ENCODE measurements around the gene COL18A1.
"Not testable (repeated sequence)": the region's sequence is repeated elsewhere in the genome, so short reads cannot be mapped to it uniquely, and the experiment has no call there.

Gene COL18A1

GRCh38 chr21:45436351-45437065 lies 31.5 kb downstream of the COL18A1 start:
- no peak for DNase-seq (ENCODE audit: low read depth)
- TF ChIP-seq, protein P1, sequence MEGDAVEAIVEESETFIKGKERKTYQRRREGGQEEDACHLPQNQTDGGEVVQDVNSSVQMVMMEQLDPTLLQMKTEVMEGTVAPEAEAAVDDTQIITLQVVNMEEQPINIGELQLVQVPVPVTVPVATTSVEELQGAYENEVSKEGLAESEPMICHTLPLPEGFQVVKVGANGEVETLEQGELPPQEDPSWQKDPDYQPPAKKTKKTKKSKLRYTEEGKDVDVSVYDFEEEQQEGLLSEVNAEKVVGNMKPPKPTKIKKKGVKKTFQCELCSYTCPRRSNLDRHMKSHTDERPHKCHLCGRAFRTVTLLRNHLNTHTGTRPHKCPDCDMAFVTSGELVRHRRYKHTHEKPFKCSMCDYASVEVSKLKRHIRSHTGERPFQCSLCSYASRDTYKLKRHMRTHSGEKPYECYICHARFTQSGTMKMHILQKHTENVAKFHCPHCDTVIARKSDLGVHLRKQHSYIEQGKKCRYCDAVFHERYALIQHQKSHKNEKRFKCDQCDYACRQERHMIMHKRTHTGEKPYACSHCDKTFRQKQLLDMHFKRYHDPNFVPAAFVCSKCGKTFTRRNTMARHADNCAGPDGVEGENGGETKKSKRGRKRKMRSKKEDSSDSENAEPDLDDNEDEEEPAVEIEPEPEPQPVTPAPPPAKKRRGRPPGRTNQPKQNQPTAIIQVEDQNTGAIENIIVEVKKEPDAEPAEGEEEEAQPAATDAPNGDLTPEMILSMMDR (conservative IDR thresholded peaks at IDR 0.05; ENCODE audit: low read depth, low read length): no peak

DNA sequence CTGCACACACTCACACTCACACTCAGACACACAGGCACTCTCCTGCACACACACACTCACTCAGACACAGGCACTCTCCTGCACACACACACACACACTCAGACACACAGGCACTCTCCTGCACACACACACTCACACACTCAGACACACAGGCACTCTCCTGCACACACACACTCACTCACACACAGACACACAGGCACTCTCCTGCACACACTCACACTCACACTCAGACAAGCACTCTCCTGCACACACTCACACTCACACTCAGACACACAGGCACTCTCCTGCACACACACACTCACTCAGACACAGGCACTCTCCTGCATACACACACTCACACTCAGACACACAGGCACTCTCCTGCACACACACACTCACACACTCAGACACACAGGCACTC lies 32.9 kb downstream of the COL18A1 start:
- not testable (repeated sequence) for DNase-seq (ENCODE audit: low read depth); H3K4me3 ChIP-seq (ENCODE audit: low read length)

More at GRCh38 chr21:45436351-45437065, 31.5 kb downstream of the COL18A1 start:
- no peak overlapping the region for H3K4me3 ChIP-seq (ENCODE audit: low read length)

GRCh38 chr21:45438391-45439145 lies 33.6 kb downstream of the COL18A1 start:
- no peak overlapping the region for H3K4me3 ChIP-seq (ENCODE audit: low read length)
- TF ChIP-seq, protein P1 (conservative IDR thresholded peaks at IDR 0.05; ENCODE audit: low read depth, low read length): no peak
- no peak for DNase-seq (ENCODE audit: low read depth)

- no peak for DNase-seq (ENCODE audit: low read depth)
- TF ChIP-seq, protein P1 (conservative IDR thresholded peaks at IDR 0.05; ENCODE audit: low read depth, low read length): peak; percentile 89
- no peak overlapping the region for H3K4me3 ChIP-seq (ENCODE audit: low read length)
Observed at GRCh38 chr21:45439161-45439872, 34.4 kb downstream of the COL18A1 start.

GRCh38 chr21:45439901-45440461 lies 35.0 kb downstream of the COL18A1 start:
- H3K4me3 ChIP-seq (ENCODE audit: low read length): no peak overlapping the region
- TF ChIP-seq, protein P1 (conservative IDR thresholded peaks at IDR 0.05; ENCODE audit: low read depth, low read length): no peak
- DNase-seq (ENCODE audit: low read depth): no peak

DNA sequence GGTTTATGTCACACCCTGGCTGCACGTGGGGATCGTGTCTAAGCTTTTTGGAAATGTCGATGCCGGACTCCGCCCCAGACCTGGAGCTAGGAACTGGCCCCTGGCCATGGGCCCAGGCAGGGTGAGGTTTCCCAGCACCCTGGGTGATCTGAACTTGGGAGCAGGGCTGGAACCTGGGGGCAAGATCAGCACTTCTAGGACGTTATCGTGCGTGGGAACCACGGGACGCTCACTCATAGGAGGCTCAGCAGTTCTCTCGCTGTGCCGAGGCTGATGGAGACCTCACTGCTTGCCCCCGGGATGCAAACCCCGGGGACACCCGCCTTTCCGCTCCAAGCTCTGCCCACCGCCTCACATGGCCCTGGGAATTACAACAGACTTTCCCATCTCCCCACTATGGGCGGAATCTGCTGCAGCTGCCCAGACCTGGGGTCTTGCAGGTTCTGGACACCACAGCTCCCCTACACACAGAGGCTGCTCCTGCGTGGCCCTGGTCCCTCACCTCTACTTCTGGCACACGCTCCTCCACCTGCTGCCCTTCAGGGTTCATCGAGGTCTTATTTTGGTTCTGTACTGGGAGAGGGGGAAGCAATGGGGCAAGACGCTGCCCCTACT lies 35.9 kb downstream of the COL18A1 start:
- DNase-seq (ENCODE audit: low read depth): no peak
- TF ChIP-seq, protein P1 (conservative IDR thresholded peaks at IDR 0.05; ENCODE audit: low read depth, low read length): no peak
- H3K4me3 ChIP-seq (ENCODE audit: low read length): no peak overlapping the region

Measured in retinal pigment epithelial cell (primary cell).